ENCODE results near the gene PODXL.
"Not testable (repeated sequence)": the region's sequence is repeated elsewhere in the genome, so short reads cannot be mapped to it uniquely, and the experiment has no call there.

PODXL gene

GRCh38 chr7:131489196-131489595 lies 67.2 kb downstream of the PODXL start:
- no peak for DNase-seq

GRCh38 chr7:131488361-131488760 lies 68.1 kb downstream of the PODXL start:
- no peak for DNase-seq

GRCh38 chr7:131487217-131487616 lies 69.2 kb downstream of the PODXL start:
- no peak for DNase-seq

- DNase-seq: no peak
These were observed 70.1 kb downstream of the PODXL start for GRCh38 chr7:131486346-131486745.

GRCh38 chr7:131483586-131483985 lies 72.8 kb downstream of the PODXL start:
- no peak for DNase-seq

GRCh38 chr7:131482800-131483199 lies 73.6 kb downstream of the PODXL start:
- DNase-seq: no peak

- DNase-seq: no peak
These were observed 75.8 kb downstream of the PODXL start for GRCh38 chr7:131480384-131481315.

GRCh38 chr7:131476740-131477139 lies 79.7 kb downstream of the PODXL start:
- DNase-seq: no peak

GRCh38 chr7:131471250-131472004 lies 85.0 kb downstream of the PODXL start:
- no peak for DNase-seq

- no peak for DNase-seq
These were observed 88.6 kb downstream of the PODXL start for GRCh38 chr7:131467788-131468187.

- DNase-seq: no peak
These were observed 89.6 kb downstream of the PODXL start for GRCh38 chr7:131466735-131467365.

- DNase-seq: not testable (repeated sequence)
These were observed 93.7 kb downstream of the PODXL start for GRCh38 chr7:131462715-131463114.

- no peak for DNase-seq
These were observed 94.4 kb downstream of the PODXL start for GRCh38 chr7:131462059-131462458.

- DNase-seq: no peak
These were observed 97.2 kb downstream of the PODXL start for GRCh38 chr7:131459256-131459655.

GRCh38 chr7:131456338-131456737 lies 100.1 kb downstream of the PODXL start:
- no peak for DNase-seq

GRCh38 chr7:131455546-131455945 lies 100.9 kb downstream of the PODXL start:
- no peak for DNase-seq

GRCh38 chr7:131455001-131455400 lies 101.4 kb downstream of the PODXL start:
- DNase-seq: no peak

GRCh38 chr7:131454498-131454897 lies 101.9 kb downstream of the PODXL start:
- DNase-seq: no peak
